LNCaP clone FGC (cell line): ENCODE results near the gene ADAMTSL2.

Experiments
- DNase-seq: peaks from one replicate; pipeline ENCODE4 v3.0.0-alpha.2; 2011; ENCODE audit warnings: low read depth
- H3K4me3 ChIP-seq: 2 replicates; pipeline ENCODE4 v1.5.1; 2011; ENCODE audit warnings: mild to moderate bottlenecking, low read depth, low read length, control low read depth
- CTCF ChIP-seq: IDR thresholded peaks from 2 replicates; pipeline ENCODE4 v1.5.1; 2012; ENCODE audit warnings: mild to moderate bottlenecking; ENCODE audit not compliant: control insufficient read depth, insufficient read depth; ENCODE audit errors: extremely low read depth

Gene ADAMTSL2

GRCh38 chr9:133520121-133520835 is 14.2 kb upstream of the ADAMTSL2 start:
- DNase-seq, result no peak
- H3K4me3 ChIP-seq, result no peak overlapping the region
- no peak for TF ChIP-seq CTCF

- H3K4me3 ChIP-seq, result no peak overlapping the region
- TF ChIP-seq CTCF, result no peak
- DNase-seq, result no peak
Measured at GRCh38 chr9:133521122-133522072, 13.1 kb upstream of the ADAMTSL2 start.

GRCh38 chr9:133522073-133522910 is 12.2 kb upstream of the ADAMTSL2 start:
- TF ChIP-seq CTCF, result no peak
- DNase-seq, result no peak
- no peak overlapping the region for H3K4me3 ChIP-seq

- no peak for TF ChIP-seq CTCF
- DNase-seq, result no peak
- no peak overlapping the region for H3K4me3 ChIP-seq
Measured at GRCh38 chr9:133523106-133523505, 11.4 kb upstream of the ADAMTSL2 start.

- H3K4me3 ChIP-seq, result no peak overlapping the region
- no peak for DNase-seq
- no peak for TF ChIP-seq CTCF
Measured at GRCh38 chr9:133524146-133524545, 10.4 kb upstream of the ADAMTSL2 start.

GRCh38 chr9:133524679-133525228 is 9.8 kb upstream of the ADAMTSL2 start, which contains the start of gene MYMK:
TSS of gene MYMK (minus strand) at chr9:133524959. CDS start at chr9:133524844, 115 bp downstream.
- no peak for TF ChIP-seq CTCF
- H3K4me3 ChIP-seq, result no peak within 1 kb of the TSS
- DNase-seq, result no peak
